NCI-H2227 (cell line): ENCODE results near the gene GIMAP5.
"Not testable (repeated sequence)": the region's sequence is repeated elsewhere in the genome, so short reads cannot be mapped to it uniquely, and the experiment has no call there.

Experiments
- DNase-seq: peaks from one replicate; lab custom pipeline; 2025; ENCODE audit not compliant: unreplicated experiment; lab: John Stamatoyannopoulos, UW

GIMAP5 gene

GRCh38 chr7:150766334-150766709, 29.1 kb downstream of the GIMAP5 start:
- no peak for DNase-seq

GRCh38 chr7:150769768-150770167, 32.5 kb downstream of the GIMAP5 start:
- DNase-seq = no peak

- not testable (repeated sequence) for DNase-seq
Measured at GRCh38 chr7:150774131-150774530, 36.9 kb downstream of the GIMAP5 start.

- DNase-seq = no peak
Measured at GRCh38 chr7:150778014-150778737, 41.0 kb downstream of the GIMAP5 start.

GRCh38 chr7:150778738-150779301, 41.6 kb downstream of the GIMAP5 start:
- DNase-seq = peak; percentile 92

GRCh38 chr7:150780292-150780691, 43.1 kb downstream of the GIMAP5 start:
- no peak for DNase-seq

GRCh38 chr7:150781103-150781502, 43.9 kb downstream of the GIMAP5 start:
- DNase-seq = no peak

- DNase-seq = no peak
Measured at GRCh38 chr7:150781961-150782360, 44.7 kb downstream of the GIMAP5 start.

GRCh38 chr7:150784120-150784736, 47.0 kb downstream of the GIMAP5 start:
- no peak for DNase-seq

GRCh38 chr7:150784954-150785353, 47.7 kb downstream of the GIMAP5 start:
- DNase-seq = no peak

- DNase-seq = peak; percentile 47
Measured at GRCh38 chr7:150787321-150788281, 50.4 kb downstream of the GIMAP5 start.

GRCh38 chr7:150788474-150789269, 51.5 kb downstream of the GIMAP5 start:
- DNase-seq = no peak

GRCh38 chr7:150790416-150791075, 53.3 kb downstream of the GIMAP5 start:
- no peak for DNase-seq

- no peak for DNase-seq
Measured at GRCh38 chr7:150791304-150791703, 54.1 kb downstream of the GIMAP5 start.

GRCh38 chr7:150791746-150792452, 54.7 kb downstream of the GIMAP5 start:
- DNase-seq = no peak
